Natural killer cell (primary cell): Measurements from ENCODE around the gene ATAT1. TPM values are rescaled to one million over a fixed set of nuclear protein-coding genes. Genes with fewer than 3 reads are reported as not detected.

ENCODE experiments used
- ATAC-seq, 3 donors: fragments of 150-1000 bp in 2 of 3; fragments of 200-7000 bp in 1 of 3; cut with Tn5 transposase; 1 replicate in 1 of 3; 2 replicates in 2 of 3; pipeline ENCODE4 v1.10.0; 2021; ENCODE audit warnings: mild to moderate bottlenecking in 2 of 3, moderate library complexity in 2 of 3
- DNase-seq, 2 donors: peaks; one replicate each; pipeline versions ENCODE4 v3.0.0 to v3.0.0-alpha.2; 2013 to 2021; ENCODE audit warnings: mixed read lengths in 1 of 2
- H3K27ac ChIP-seq: one replicate; pipeline ENCODE4 v1.5.1; 2013; ENCODE audit warnings: mild to moderate bottlenecking, low read length
- H3K27me3 ChIP-seq: one replicate; pipeline ENCODE4 v1.6.1; 2013; ENCODE audit warnings: low read length; ENCODE audit not compliant: control insufficient read depth, insufficient read depth
- H3K36me3 ChIP-seq: one replicate; pipeline ENCODE4 v1.6.1; 2013; ENCODE audit warnings: low read length; ENCODE audit not compliant: control insufficient read depth, insufficient read depth
- H3K4me1 ChIP-seq: one replicate; pipeline ENCODE4 v1.6.1; 2013; ENCODE audit warnings: low read length; ENCODE audit not compliant: control insufficient read depth, insufficient read depth
- H3K4me3 ChIP-seq: one replicate; pipeline ENCODE4 v1.5.1; 2013; ENCODE audit warnings: low read length
- H3K9me3 ChIP-seq: one replicate; pipeline ENCODE4 v1.6.1; 2013; ENCODE audit warnings: low read length; ENCODE audit not compliant: control insufficient read depth, insufficient read depth
- H3K27ac Mint-ChIP-seq, 2 donors: one replicate each; pipeline ENCODE4 v1.8.0; 2022; ENCODE audit warnings: mild to moderate bottlenecking in 2 of 2, mixed read lengths in 2 of 2, moderate library complexity in 1 of 2
- H3K27me3 Mint-ChIP-seq, 2 donors: one replicate each; pipeline ENCODE4 v1.8.0; 2022; ENCODE audit warnings: low read depth in 2 of 2, mixed read lengths in 2 of 2
- H3K36me3 Mint-ChIP-seq: one replicate; pipeline ENCODE4 v1.8.0; 2022; ENCODE audit warnings: mixed read lengths
- H3K4me1 Mint-ChIP-seq, 2 donors: one replicate each; pipeline ENCODE4 v1.8.0; 2022; ENCODE audit warnings: mixed read lengths in 2 of 2
- H3K4me3 Mint-ChIP-seq: one replicate; pipeline ENCODE4 v1.8.0; 2022; ENCODE audit warnings: mild to moderate bottlenecking, moderate library complexity, mixed read lengths
- H3K9me3 Mint-ChIP-seq, 2 donors: one replicate each; pipeline ENCODE4 v1.8.0; 2022; ENCODE audit warnings: mixed read lengths in 2 of 2
- WGBS: methylation state at CpG from one replicate; pipeline ENCODE4 v1.1.7; 2013; ENCODE audit warnings: missing lambda C conversion rate; ENCODE audit not compliant: insufficient coverage; 5-methylcytosine and 5-hydroxymethylcytosine counted together
- intact Hi-C: fragments of 100-400 bp; cut with micrococcal nuclease; formaldehyde crosslinking; loops from one replicate; pipeline ENCODE4 v1.14.2; 2022
- total RNA-seq, 4 donors: library from RNA; stranded (reverse); fragments of 120-200 nt in 1 of 4; gene quantifications; one replicate each; pipeline versions ENCODE4 v1.2.3 to v1.2.4, GENCODE V29; 2013 to 2022
- TF ChIP-seq, protein P1 (sequence below): fragments of 200-600 bp; IDR thresholded peaks from one replicate; pipeline ENCODE4 v1.8.0; 2022; ENCODE audit warnings: antibody characterized with exemption

Gene ATAT1
- total RNA-seq, 3 donors from 2014 or later (not counting 1 experiment from before 2014, with no cell fraction given) = 8.1 to 10.8 (median 8.9) TPM

DNA sequence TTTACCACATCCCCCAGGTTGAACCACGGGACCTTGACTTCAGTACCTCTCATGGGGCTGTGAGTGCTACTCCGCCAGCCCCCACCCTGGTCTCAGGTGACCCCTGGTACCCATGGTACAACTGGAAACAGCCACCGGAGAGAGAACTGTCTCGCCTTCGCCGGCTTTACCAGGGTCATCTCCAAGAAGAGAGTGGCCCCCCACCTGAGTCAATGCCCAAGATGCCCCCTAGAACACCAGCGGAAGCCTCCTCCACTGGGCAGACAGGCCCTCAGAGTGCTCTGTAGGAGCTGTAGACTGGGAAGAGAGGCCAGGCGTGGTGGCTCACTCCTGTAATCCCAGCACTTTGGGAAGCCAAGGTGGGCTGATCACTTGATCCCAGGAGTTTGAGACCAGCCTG, 1.2 kb upstream of the ATAT1 start:
- no peaks in the 10 kb centered on the region for H3K27me3 Mint-ChIP-seq
- H3K36me3 Mint-ChIP-seq = no peaks in the 10 kb centered on the region
- TF ChIP-seq, protein P1, sequence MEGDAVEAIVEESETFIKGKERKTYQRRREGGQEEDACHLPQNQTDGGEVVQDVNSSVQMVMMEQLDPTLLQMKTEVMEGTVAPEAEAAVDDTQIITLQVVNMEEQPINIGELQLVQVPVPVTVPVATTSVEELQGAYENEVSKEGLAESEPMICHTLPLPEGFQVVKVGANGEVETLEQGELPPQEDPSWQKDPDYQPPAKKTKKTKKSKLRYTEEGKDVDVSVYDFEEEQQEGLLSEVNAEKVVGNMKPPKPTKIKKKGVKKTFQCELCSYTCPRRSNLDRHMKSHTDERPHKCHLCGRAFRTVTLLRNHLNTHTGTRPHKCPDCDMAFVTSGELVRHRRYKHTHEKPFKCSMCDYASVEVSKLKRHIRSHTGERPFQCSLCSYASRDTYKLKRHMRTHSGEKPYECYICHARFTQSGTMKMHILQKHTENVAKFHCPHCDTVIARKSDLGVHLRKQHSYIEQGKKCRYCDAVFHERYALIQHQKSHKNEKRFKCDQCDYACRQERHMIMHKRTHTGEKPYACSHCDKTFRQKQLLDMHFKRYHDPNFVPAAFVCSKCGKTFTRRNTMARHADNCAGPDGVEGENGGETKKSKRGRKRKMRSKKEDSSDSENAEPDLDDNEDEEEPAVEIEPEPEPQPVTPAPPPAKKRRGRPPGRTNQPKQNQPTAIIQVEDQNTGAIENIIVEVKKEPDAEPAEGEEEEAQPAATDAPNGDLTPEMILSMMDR = no peak
- Histone ChIP-seq H3K4me3 (no peak overlapping the region), H3K9me3 (no peaks in the 10 kb centered on the region), H3K27ac (no peak overlapping the region), H3K4me1 (peaks cover 15% of the 10 kb centered on the region), H3K27me3 (no peaks in the 10 kb centered on the region), H3K36me3 (peaks cover 44% of the 10 kb centered on the region)
- H3K4me1 Mint-ChIP-seq = peaks cover 23 to 27% of the 10 kb centered on the region in 2 donors
- ATAC-seq (no peak), DNase-seq (no peak)
- peak overlapping the region; percentile 94 to 96 for H3K27ac Mint-ChIP-seq
- peak overlapping the region; percentile 90 for H3K4me3 Mint-ChIP-seq
- H3K9me3 Mint-ChIP-seq = no peaks in the 10 kb centered on the region
- intact Hi-C loops = no loop called here
- 98% methylated on average over 8 of the region's 8 CpGs for WGBS

DNA sequence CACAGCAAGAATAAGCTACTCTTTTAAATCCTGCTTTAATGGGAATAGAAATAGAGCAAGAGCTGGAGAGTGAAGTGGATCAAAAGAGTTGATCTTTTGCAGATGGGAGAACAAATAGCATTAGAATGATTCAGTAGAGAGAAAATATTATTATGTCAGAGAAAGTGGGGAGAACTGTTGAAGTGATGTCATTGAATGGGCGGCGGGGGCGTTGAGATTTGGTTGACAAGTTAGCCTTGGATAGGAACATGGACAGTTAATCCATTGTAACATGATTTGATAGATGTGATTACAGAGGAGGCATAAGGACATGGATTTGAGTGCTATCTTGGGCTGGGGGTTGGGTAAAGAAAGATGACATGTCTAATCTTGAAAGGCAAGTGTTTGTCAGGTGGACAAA, 9.2 kb downstream of the ATAT1 start:
- Histone ChIP-seq H3K27ac (no peak overlapping the region), H3K4me1 (no peaks in the 10 kb centered on the region), H3K4me3 (no peak overlapping the region), H3K27me3 (no peaks in the 10 kb centered on the region), H3K9me3 (no peaks in the 10 kb centered on the region), H3K36me3 (peaks cover 5% of the 10 kb centered on the region)
- TF ChIP-seq, protein P1 = no peak
- no peaks in the 10 kb centered on the region for H3K27me3 Mint-ChIP-seq
- no peak for ATAC-seq
- H3K4me3 Mint-ChIP-seq = no peak overlapping the region
- H3K4me1 Mint-ChIP-seq = peaks cover 0 to under 1% of the 10 kb centered on the region in 2 donors
- 96% methylated on average over 3 of the region's 3 CpGs for WGBS
- no peaks in the 10 kb centered on the region for H3K36me3 Mint-ChIP-seq
- intact Hi-C loops = no loop called here
- no peak overlapping the region for H3K27ac Mint-ChIP-seq
- DNase-seq = no peak
- H3K9me3 Mint-ChIP-seq = no peaks in the 10 kb centered on the region

DNA sequence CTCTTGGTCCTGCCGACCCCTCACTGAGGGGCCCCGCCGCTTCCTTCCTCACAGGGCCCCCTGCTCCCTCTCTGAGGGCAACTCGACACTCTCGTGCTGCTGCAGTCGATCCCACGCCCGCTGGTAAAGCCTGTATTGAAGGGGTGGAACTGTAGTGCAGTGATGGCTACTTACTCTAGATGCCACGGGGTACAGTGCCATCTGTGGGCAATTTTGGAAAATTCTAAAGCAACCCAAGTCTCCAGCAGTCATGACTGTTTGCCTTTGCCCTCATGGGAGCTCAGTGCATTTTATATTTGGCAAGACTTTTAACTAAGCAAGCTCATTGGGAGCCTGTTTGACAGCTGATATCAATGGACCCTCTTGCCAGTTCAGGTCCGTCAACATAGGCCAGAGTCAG, 13.8 kb downstream of the ATAT1 start:
- TF ChIP-seq, protein P1 = no peak
- H3K36me3 ChIP-seq = peaks cover 7% of the 10 kb centered on the region
- H3K27ac ChIP-seq = no peak overlapping the region
- no peak overlapping the region for H3K4me3 Mint-ChIP-seq
- H3K27me3 Mint-ChIP-seq = no peaks in the 10 kb centered on the region
- WGBS = 64% methylated on average over 10 of the region's 10 CpGs
- H3K36me3 Mint-ChIP-seq = no peaks in the 10 kb centered on the region
- no peaks in the 10 kb centered on the region for H3K9me3 Mint-ChIP-seq
- H3K9me3 ChIP-seq = no peaks in the 10 kb centered on the region
- H3K27ac Mint-ChIP-seq = no peak overlapping the region
- DNase-seq = peak in 1 of 2 donors; percentile 35
- H3K4me3 ChIP-seq = no peak overlapping the region
- intact Hi-C loops = no loop called here
- H3K27me3 ChIP-seq = no peaks in the 10 kb centered on the region
- H3K4me1 ChIP-seq = no peaks in the 10 kb centered on the region
- no peak for ATAC-seq
- H3K4me1 Mint-ChIP-seq = peaks cover 2 to 5% of the 10 kb centered on the region in 2 donors

DNA sequence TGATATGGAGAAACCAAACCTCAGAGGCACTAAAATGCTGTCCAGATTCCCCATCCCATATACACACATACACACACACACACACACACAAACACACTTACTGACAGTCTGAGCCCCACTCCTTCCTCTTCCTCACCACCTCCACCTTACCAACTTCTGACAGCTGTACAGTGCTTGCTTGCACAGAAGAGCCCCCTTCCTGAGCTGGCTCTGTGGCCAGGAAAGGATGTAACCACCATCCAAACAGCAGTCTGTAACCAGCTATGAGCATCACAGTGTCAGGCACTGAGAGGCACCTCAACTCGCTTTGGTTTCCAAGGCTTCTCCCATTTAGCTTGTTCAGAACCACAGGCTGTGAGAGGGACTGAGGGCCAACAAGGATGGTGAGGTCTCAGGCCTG, 14.4 kb downstream of the ATAT1 start:
- H3K4me3 ChIP-seq = no peak overlapping the region
- TF ChIP-seq, protein P1 = no peak
- Mint-ChIP-seq H3K36me3 (no peaks in the 10 kb centered on the region), H3K4me1 (peaks cover 7 to 11% of the 10 kb centered on the region in 2 donors), H3K27ac (no peak overlapping the region), H3K27me3 (no peaks in the 10 kb centered on the region), H3K9me3 (no peaks in the 10 kb centered on the region), H3K4me3 (no peak overlapping the region)
- ATAC-seq = no peak
- intact Hi-C loops = no loop called here
- H3K4me1 ChIP-seq = no peaks in the 10 kb centered on the region
- H3K36me3 ChIP-seq = peaks cover 7% of the 10 kb centered on the region
- WGBS = 23% methylated on average over 1 of the region's 1 CpG
- DNase-seq = peak in 1 of 2 donors; percentile 20
- no peaks in the 10 kb centered on the region for H3K9me3 ChIP-seq
- no peak overlapping the region for H3K27ac ChIP-seq
- H3K27me3 ChIP-seq = no peaks in the 10 kb centered on the region
